Activated naive CD4-positive, alpha-beta T cell treated with Interleukin-2 at 50 U/mL for 16 hours (primary cell): ENCODE measurements around the gene RAB31.
"Not testable (repeated sequence)": the region's sequence is repeated elsewhere in the genome, so short reads cannot be mapped to it uniquely, and the experiment has no call there.

ENCODE experiments used
- DNase-seq: peaks from one replicate; pipeline ENCODE4 v3.0.0-alpha.2; 2020

The RAB31 gene

DNA sequence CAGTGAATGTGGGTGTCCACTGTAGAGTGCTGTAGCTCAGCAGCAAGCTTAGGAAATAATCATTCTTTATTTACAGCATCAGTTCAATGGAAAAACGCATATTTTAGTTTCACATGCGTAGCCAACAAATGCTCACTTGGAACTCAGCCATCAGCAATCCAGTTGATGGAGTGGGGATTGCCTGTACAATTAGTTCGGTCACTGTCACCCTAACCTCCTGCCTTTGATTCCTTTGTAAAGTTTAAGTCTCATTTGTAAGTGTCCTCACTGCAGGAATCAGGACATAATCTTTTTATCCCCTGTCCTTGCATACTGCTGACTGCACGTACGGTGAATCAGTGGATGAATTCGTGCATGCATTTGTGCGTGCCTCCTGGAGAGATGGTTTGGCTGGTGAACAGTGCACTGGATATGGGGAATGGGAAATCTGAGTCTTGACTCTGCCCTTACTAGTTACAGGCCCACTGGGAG lies 55.9 kb downstream of the RAB31 start:
- DNase-seq = no peak

DNA sequence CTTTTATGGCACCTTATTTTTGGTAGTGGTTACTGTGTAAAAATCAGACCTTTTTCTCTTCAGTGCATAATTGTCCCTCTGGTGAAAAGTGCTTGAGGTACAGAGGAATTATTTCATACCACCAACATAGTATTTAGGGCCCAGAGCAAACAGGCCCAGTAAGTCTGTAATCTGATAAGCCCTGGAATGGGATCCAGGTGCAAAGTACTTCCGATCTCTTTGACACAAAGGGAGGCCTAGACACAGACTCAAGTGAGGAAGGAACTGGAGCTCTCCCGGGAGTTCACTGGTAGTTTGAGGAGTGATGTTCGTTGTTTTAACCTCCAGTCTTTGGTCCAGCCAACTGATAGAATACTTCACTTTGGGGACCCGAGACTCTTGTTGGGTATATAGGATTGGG lies 57.4 kb downstream of the RAB31 start:
- DNase-seq = no peak

DNA sequence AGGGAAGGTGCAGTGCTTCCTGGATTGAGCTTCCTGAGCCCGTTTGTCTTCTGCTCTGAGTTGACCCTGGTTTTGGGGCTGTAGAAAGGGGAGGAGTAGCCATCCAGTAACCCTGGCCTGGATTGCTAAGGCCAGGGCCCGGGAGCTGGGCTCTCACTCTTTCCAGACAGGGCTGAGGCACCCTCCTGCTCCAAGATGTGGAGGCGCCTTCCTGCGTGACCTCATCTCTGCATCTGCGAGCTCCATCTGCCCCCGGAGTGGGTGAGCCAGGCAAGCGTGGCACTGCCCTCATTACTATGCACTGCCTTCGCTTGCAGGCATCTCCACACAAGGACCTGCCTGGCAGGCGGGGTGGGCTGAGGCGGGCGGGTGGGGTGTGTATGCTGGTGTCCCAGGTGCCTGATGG lies 58.0 kb downstream of the RAB31 start:
- no peak for DNase-seq

GRCh38 chr18:9766740-9767139 lies 58.6 kb downstream of the RAB31 start:
- no peak for DNase-seq

- DNase-seq = not testable (repeated sequence)
Observed at GRCh38 chr18:9768071-9768691, 60.1 kb downstream of the RAB31 start.

- not testable (repeated sequence) for DNase-seq
Observed at GRCh38 chr18:9770111-9770510, 62.0 kb downstream of the RAB31 start.

- DNase-seq = peak; percentile 48
Observed at GRCh38 chr18:9771261-9771976, 63.3 kb downstream of the RAB31 start.

DNA sequence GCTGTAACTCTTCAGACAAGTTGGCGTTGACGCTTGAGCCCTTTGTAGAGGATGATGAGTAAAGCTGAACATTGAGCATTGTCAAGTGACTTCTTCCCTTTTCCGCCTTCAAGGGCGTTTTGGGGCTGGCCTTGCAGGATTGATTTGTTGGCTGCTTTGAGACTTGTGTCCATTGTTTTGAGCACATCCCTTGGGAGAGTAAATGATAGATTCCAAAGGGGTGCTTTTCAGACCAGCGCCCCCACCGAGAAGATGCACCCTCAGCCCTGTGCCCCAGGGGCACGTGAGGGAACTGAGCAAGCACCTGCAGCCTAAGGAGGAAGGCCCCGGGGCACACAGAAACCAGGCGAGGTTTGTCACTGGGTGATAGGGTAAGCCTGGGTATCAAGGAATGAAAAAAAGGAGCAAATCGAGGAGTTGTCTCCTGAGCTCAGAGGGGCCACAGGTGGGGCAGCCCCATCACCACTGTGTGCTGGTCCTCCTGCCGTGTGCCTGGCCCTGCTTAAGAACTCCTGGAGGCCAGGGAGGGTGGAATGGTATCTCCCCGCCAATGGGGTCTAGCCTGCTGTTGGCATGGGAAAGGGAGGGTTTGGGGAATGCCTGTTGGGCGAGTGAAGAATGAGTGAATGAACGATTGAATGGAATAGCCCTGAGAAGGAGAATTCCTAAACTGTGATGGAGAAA lies 64.0 kb downstream of the RAB31 start:
- DNase-seq = no peak

DNA sequence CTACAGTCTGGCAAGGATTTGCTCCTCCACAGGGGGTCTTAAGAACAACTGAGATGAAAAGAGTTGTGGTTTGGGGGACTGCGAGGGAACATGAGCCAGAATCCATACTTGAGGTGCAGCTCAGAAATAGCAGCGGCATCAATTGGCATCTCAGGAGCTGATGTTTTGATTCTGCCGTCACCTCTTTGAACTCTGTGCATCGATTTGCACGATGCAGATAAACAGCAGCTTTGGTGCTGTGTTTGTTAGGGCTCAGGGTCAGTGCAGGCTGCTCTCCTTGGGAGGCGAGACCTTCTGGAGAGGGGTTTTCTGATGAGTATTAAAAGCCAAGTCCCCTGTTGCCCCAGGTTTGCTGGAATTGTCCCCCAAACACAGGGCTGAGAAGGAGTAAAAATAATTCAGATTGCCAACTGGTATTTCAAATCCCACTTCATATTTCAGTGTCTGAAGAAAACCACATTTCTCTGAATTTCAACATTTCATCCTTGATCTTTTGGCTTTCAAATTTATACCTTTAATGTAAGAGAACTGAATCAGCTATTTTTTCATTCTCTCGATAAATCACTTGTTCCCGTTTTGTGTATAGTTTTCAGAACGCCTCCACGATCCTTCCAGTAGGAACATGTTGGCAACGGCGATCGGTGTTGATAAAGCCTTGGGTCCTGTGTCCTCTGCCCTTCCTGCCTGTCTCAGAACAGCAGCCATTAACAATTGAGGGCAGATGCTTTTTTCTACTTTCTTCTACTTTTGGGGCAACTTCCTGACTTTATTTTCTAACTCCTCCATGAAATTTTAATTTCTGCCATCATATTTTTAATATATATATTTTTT lies 65.0 kb downstream of the RAB31 start:
- no peak for DNase-seq

DNA sequence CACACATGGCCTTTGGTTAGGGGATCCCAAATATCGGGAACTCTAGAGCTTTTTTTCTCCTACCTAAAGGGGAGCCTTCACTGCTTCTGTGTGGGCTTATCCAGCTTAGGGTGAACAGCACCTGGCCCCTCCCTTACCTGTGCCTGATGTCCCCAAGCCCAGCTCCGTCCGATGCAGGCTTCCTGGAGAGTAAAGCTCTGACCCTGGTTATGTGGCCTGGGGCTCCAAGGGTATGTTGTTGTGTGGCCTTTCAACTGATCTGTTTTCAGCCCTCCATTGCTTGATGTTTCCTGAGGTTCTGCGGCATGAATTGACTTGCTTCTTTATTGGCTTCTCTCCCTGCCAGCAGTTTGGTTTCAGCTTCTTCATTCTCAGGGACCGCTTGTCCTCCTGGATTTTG lies 66.0 kb downstream of the RAB31 start:
- no peak for DNase-seq

- no peak for DNase-seq
Observed at GRCh38 chr18:9775178-9775577, 67.1 kb downstream of the RAB31 start.

- no peak for DNase-seq
Observed at GRCh38 chr18:9779630-9780029, 71.5 kb downstream of the RAB31 start.

- DNase-seq = no peak
Observed at GRCh38 chr18:9782073-9782857, 74.2 kb downstream of the RAB31 start.

DNA sequence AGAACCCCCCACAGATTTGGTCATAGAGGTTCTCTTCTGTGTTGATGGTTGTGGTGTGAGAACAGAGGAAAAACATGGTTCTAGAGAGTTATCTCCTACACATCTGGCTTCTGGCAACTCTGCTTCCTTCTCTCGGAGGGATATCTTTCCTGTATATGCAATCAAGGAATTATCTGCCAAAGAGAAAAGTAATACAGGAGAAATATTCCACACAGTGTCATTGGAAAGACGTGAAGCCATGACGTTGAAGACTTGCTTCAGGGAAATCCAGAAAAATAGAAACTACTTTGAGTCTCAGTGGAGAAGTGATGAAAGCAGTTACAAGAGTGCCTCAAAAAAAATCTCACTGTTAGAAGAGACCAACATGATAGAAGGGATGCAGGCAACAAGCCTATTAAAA lies 78.5 kb downstream of the RAB31 start:
- DNase-seq = no peak

- no peak for DNase-seq
Observed at GRCh38 chr18:9787036-9787435, 78.9 kb downstream of the RAB31 start.

DNA sequence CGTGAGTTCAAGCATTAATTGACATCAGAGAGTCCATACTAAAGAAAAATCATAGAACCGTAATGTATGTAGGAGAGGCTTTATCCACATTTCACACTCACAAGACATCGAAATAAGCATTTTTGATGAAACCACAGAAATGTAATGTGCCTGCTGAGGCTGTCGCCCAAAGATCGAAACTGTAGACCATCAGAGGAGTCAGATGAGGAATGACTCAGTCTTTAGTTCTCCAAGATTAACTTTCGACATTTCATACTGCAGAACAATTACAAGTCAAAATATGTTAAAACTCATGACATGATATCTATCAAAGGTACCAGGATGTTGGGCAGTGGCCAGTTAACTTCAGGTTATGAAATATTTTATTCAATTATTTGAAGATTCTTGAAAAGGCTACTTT lies 79.6 kb downstream of the RAB31 start:
- no peak for DNase-seq

- DNase-seq = no peak
Observed at GRCh38 chr18:9788140-9788539, 80.0 kb downstream of the RAB31 start.

DNA sequence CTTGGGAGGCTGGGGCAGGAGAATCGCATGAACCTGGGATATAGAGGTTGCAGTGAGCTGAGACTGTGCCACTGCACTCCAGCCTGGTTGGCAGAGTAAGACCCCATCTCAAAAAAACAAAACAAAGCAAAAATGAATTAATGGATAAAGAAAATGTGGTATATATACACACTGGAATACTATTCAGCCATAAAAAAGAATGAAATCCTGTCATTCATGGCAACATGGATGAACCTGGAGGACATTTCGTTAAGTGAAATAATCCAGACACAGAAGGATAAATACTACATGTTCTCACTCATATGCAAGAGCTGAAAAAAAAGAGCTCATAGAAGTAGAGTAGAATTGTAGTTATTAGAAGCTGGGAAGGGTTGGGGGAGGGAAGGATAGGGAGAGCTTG lies 80.8 kb downstream of the RAB31 start:
- no peak for DNase-seq

GRCh38 chr18:9790261-9790660 lies 82.2 kb downstream of the RAB31 start:
- no peak for DNase-seq

DNA sequence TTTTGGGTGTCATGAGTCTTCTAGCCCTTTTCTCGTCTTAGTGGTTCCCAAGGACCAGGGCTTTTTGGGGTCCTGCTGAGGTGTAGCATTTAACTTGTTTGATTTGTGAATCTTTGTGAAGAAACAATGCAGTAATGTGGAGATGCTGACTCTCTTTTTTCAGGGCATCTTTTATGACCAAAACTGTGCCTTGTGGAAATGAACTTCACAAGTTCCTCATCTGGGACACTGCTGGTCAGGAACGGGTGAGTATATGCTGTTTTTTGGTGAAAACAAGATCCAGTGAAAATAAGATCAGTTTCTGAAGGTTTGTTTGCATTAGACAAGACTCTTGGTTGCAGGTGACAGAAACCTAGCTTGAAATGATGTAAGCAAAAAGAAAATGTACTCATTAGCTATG lies 83.9 kb downstream of the RAB31 start:
- DNase-seq = no peak

GRCh38 chr18:9792565-9793245 lies 84.6 kb downstream of the RAB31 start:
- no peak for DNase-seq

DNA sequence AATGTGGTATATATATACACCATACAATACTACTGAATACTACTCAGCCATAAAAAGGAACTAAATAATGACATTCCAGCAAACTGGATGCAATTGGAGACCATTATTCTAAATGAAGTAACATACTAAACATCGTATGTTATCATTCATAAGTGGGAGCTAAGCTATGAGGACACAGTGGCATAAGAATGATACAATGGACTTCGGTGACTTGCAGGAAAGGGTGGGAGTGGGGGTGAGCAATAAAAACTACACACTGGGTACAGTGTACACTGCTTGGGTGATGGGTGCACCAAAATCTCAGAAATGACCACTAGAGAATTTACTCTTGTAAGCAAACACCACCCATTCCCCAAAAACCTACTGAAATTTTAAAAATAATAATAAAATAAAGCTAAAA lies 87.9 kb downstream of the RAB31 start:
- DNase-seq = no peak
